Measurements from ENCODE around the gene ZNF398. TPM values are rescaled to one million over a fixed set of nuclear protein-coding genes. Genes with fewer than 3 reads are reported as not detected.

Gene ZNF398
- total RNA-seq, 2 experiments from 2014 or later = 11.8 to 14.2 TPM

GRCh38 chr7:149188637-149189259 lies 41.5 kb downstream of the ZNF398 start:
- Histone ChIP-seq H3K79me2 (ENCODE audit: insufficient read depth, low read depth, low read length) (no peaks in the 10 kb centered on the region), H3K36me3 (ENCODE audit: insufficient read depth, low read length) (no peaks in the 10 kb centered on the region), H3K4me1 (ENCODE audit: insufficient read depth, low read length, poor library complexity, severe bottlenecking) (no peaks in the 10 kb centered on the region), H4K20me1 (ENCODE audit: insufficient read depth, low read length) (no peaks in the 10 kb centered on the region), H3K9me2 (ENCODE audit: insufficient read depth, low read length) (no peaks in the 10 kb centered on the region), H3K4me3 (ENCODE audit: low read depth, low read length, poor library complexity, severe bottlenecking) (no peak overlapping the region), H2AFZ (ENCODE audit: low read length) (no peak overlapping the region), H3K9me3 (ENCODE audit: low read length) (no peaks in the 10 kb centered on the region), H3K27ac (ENCODE audit: low read depth, low read length, poor library complexity, severe bottlenecking) (no peak overlapping the region), H3K4me2 (ENCODE audit: low read length) (no peak overlapping the region)
- ChIA-PET CTCF (ENCODE audit: unreplicated experiment) (no interaction called here), POLR2A (no interaction called here)
- BruUV-seq (replicated peaks) = no TSS peak
- DNase-seq (ENCODE audit: low spot score) = no peak
- intact Hi-C loops (cut with micrococcal nuclease; ENCODE audit: unreplicated experiment) = no loop called here
- TF ChIP-seq CTCF (conservative IDR thresholded peaks at IDR 0.05; ENCODE audit: low read length) (no peak), EZH2phosphoT487 (IDR thresholded peaks at IDR 0.05; ENCODE audit: borderline replicate concordance, low read depth, low read length) (no peak)

- CTCF ChIA-PET (ENCODE audit: unreplicated experiment) = no interaction called here
- no peak overlapping the region for H2AFZ ChIP-seq (ENCODE audit: low read length)
Measured at GRCh38 chr7:149191851-149192250, 44.6 kb downstream of the ZNF398 start.

More at GRCh38 chr7:149191851-149192250, 44.6 kb downstream of the ZNF398 start:
- Histone ChIP-seq H3K9me3 (ENCODE audit: low read length) (no peaks in the 10 kb centered on the region), H3K4me3 (ENCODE audit: low read depth, low read length, poor library complexity, severe bottlenecking) (no peak overlapping the region), H3K9me2 (ENCODE audit: insufficient read depth, low read length) (no peaks in the 10 kb centered on the region), H4K20me1 (ENCODE audit: insufficient read depth, low read length) (no peaks in the 10 kb centered on the region), H3K27ac (ENCODE audit: low read depth, low read length, poor library complexity, severe bottlenecking) (no peak overlapping the region), H3K79me2 (ENCODE audit: insufficient read depth, low read depth, low read length) (peaks cover 9% of the 10 kb centered on the region; the same call in 1 of the 2 replicates), H3K4me1 (ENCODE audit: insufficient read depth, low read length, poor library complexity, severe bottlenecking) (peaks cover 13% of the 10 kb centered on the region), H3K36me3 (ENCODE audit: insufficient read depth, low read length) (no peaks in the 10 kb centered on the region), H3K4me2 (ENCODE audit: low read length) (no peak overlapping the region)
- intact Hi-C loops (cut with micrococcal nuclease; ENCODE audit: unreplicated experiment) = no loop called here
- POLR2A ChIA-PET = interaction anchor here (0.6 to 0.8 kb wide), 3 partner anchors 8 to 178 kb away, joined by 3 read pairs; no protein-coding TSS in a partner anchor
- no TSS peak for BruUV-seq (replicated peaks)
- TF ChIP-seq CTCF (conservative IDR thresholded peaks at IDR 0.05; ENCODE audit: low read length) (no peak), EZH2phosphoT487 (IDR thresholded peaks at IDR 0.05; ENCODE audit: borderline replicate concordance, low read depth, low read length) (no peak)
- DNase-seq (ENCODE audit: low spot score) = no peak

Data from OCI-LY7 (cell line).